Measurements from ENCODE around the gene KMT2E. TPM values are rescaled to one million over a fixed set of nuclear protein-coding genes. Genes with fewer than 3 reads are reported as not detected.
"Not testable (repeated sequence)": the region's sequence is repeated elsewhere in the genome, so short reads cannot be mapped to it uniquely, and the experiment has no call there.

Gene KMT2E
- total RNA-seq, 1 experiment from 2014 or later: 63.1 TPM

DNA sequence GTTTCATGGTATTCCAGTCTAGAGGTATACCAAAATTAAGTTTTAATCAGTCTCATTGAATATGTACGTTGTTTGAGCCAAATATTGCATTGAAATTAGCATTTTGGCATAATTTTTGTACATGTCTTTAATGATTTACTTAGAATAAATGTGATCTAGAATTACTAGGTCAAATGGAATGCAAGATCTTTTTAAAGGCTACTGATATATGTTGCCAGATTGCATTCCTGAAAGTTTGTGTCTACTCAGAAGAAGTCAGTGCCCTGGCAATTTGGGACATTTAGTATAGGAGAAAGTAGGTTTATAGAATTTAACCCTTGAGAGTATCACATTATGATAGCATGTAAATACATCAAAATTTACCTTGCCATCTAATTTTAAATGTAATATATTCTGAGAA is 32.4 kb downstream of the KMT2E start:
- Mint-ChIP-seq H3K4me1 (ENCODE audit: low read depth, unreplicated experiment) (peaks cover 40% of the 10 kb centered on the region), H3K9me3 (ENCODE audit: unreplicated experiment) (no peaks in the 10 kb centered on the region), H3K27ac (ENCODE audit: unreplicated experiment) (peak overlapping the region; percentile 23), H3K4me3 (ENCODE audit: unreplicated experiment) (no peak overlapping the region), H3K36me3 (ENCODE audit: insufficient read depth, unreplicated experiment) (peaks cover 68% of the 10 kb centered on the region), H3K27me3 (ENCODE audit: insufficient read depth, unreplicated experiment) (no peaks in the 10 kb centered on the region)
- intact Hi-C loops (cut with micrococcal nuclease; ENCODE audit: unreplicated experiment): no loop called here
- POLR2A ChIA-PET: no interaction called here
- TF ChIP-seq, protein P1, sequence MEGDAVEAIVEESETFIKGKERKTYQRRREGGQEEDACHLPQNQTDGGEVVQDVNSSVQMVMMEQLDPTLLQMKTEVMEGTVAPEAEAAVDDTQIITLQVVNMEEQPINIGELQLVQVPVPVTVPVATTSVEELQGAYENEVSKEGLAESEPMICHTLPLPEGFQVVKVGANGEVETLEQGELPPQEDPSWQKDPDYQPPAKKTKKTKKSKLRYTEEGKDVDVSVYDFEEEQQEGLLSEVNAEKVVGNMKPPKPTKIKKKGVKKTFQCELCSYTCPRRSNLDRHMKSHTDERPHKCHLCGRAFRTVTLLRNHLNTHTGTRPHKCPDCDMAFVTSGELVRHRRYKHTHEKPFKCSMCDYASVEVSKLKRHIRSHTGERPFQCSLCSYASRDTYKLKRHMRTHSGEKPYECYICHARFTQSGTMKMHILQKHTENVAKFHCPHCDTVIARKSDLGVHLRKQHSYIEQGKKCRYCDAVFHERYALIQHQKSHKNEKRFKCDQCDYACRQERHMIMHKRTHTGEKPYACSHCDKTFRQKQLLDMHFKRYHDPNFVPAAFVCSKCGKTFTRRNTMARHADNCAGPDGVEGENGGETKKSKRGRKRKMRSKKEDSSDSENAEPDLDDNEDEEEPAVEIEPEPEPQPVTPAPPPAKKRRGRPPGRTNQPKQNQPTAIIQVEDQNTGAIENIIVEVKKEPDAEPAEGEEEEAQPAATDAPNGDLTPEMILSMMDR (IDR thresholded peaks at IDR 0.05; ENCODE audit: insufficient read depth in 1 of 2, low read depth in 1 of 2, low read length in 1 of 2, severe bottlenecking in 1 of 2, unreplicated experiment in 1 of 2): no peak
- no TSS peak for BruUV-seq (replicated peaks)
- no peaks in the 10 kb centered on the region for H3K27me3 ChIP-seq (replicated peaks; ENCODE audit: control insufficient read depth, insufficient read depth, low read length)
- H3K9me3 ChIP-seq: no peaks in the 10 kb centered on the region
- no peak overlapping the region for H3K4me3 ChIP-seq (ENCODE audit: low read depth, low read length)
- H3K4me1 ChIP-seq: peaks cover 35% of the 10 kb centered on the region
- DNase-seq: no peak
- no peaks in the 10 kb centered on the region; the same call in 1 of the 2 replicates for H3K36me3 ChIP-seq (ENCODE audit: control insufficient read depth, insufficient read depth, low read length)
- CTCF ChIA-PET: no interaction called here

DNA sequence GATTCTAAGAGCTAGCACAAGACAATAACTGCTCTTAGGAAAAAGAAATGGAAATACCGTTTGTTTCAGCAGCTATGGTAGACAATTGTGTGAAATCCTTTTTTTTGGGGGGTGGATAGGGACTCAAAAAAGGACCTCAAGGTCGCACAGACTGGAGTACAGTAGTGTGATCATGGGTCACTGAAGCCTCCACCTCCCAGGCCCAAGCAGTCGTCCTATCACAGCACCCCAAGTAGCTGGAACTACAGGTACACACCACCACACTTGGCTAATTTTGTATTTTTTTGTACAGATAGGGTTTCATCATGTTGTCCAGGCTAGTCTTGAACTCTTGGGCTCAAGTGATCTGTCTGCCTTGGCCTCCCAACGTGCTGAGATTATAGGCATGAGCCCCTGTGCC is 33.9 kb downstream of the KMT2E start:
- H3K9me3 Mint-ChIP-seq (ENCODE audit: unreplicated experiment): no peaks in the 10 kb centered on the region
- CTCF ChIA-PET: no interaction called here
- peaks cover 71% of the 10 kb centered on the region for H3K36me3 Mint-ChIP-seq (ENCODE audit: insufficient read depth, unreplicated experiment)
- no peaks in the 10 kb centered on the region for H3K27me3 Mint-ChIP-seq (ENCODE audit: insufficient read depth, unreplicated experiment)
- peaks cover 47% of the 10 kb centered on the region for H3K4me1 Mint-ChIP-seq (ENCODE audit: low read depth, unreplicated experiment)
- Histone ChIP-seq H3K27me3 (replicated peaks; ENCODE audit: control insufficient read depth, insufficient read depth, low read length) (no peaks in the 10 kb centered on the region), H3K9me3 (no peaks in the 10 kb centered on the region), H3K4me1 (peaks cover 35% of the 10 kb centered on the region), H3K4me3 (ENCODE audit: low read depth, low read length) (no peak overlapping the region), H3K36me3 (ENCODE audit: control insufficient read depth, insufficient read depth, low read length) (no peaks in the 10 kb centered on the region; the same call in 1 of the 2 replicates)
- POLR2A ChIA-PET: no interaction called here
- intact Hi-C loops (cut with micrococcal nuclease; ENCODE audit: unreplicated experiment): no loop called here
- no peak overlapping the region for H3K4me3 Mint-ChIP-seq (ENCODE audit: unreplicated experiment)
- no TSS peak for BruUV-seq (replicated peaks)
- TF ChIP-seq, protein P1 (IDR thresholded peaks at IDR 0.05; ENCODE audit: insufficient read depth in 1 of 2, low read depth in 1 of 2, low read length in 1 of 2, severe bottlenecking in 1 of 2, unreplicated experiment in 1 of 2): no peak
- no peak overlapping the region for H3K27ac Mint-ChIP-seq (ENCODE audit: unreplicated experiment)
- no peak for DNase-seq

DNA sequence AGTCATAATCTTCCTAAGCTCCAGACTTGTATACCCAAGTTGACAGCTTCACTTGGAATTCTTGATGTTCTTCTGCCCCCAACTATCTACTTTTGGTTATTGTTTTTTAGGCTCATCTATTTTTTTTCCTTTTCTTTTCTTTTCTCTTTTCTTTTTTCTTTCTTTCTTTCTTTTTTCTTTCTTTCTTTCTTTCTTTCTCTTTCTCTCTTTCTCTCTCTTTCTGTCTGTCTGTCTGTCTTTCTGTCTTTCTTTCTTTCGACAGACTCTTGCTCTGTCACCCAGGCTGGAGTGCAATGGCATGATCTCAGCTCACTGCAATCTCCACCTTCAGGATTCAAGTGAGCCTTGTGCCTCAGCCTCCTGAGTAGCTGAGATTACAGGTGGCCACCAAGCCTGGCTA is 36.5 kb downstream of the KMT2E start:
- ChIA-PET POLR2A (no interaction called here), CTCF (no interaction called here)
- Histone ChIP-seq H3K4me3 (ENCODE audit: low read depth, low read length) (no peak overlapping the region), H3K36me3 (ENCODE audit: control insufficient read depth, insufficient read depth, low read length) (no peaks in the 10 kb centered on the region; the same call in 1 of the 2 replicates), H3K4me1 (peaks cover 18% of the 10 kb centered on the region), H3K27me3 (replicated peaks; ENCODE audit: control insufficient read depth, insufficient read depth, low read length) (no peaks in the 10 kb centered on the region), H3K9me3 (no peaks in the 10 kb centered on the region)
- Mint-ChIP-seq H3K27me3 (ENCODE audit: insufficient read depth, unreplicated experiment) (no peaks in the 10 kb centered on the region), H3K36me3 (ENCODE audit: insufficient read depth, unreplicated experiment) (peaks cover 68% of the 10 kb centered on the region), H3K4me1 (ENCODE audit: low read depth, unreplicated experiment) (peaks cover 35% of the 10 kb centered on the region), H3K9me3 (ENCODE audit: unreplicated experiment) (no peaks in the 10 kb centered on the region), H3K27ac (ENCODE audit: unreplicated experiment) (peak overlapping the region; percentile 23), H3K4me3 (ENCODE audit: unreplicated experiment) (no peak overlapping the region)
- BruUV-seq (replicated peaks): no TSS peak
- TF ChIP-seq, protein P1 (IDR thresholded peaks at IDR 0.05; ENCODE audit: insufficient read depth in 1 of 2, low read depth in 1 of 2, low read length in 1 of 2, severe bottlenecking in 1 of 2, unreplicated experiment in 1 of 2): no peak
- intact Hi-C loops (cut with micrococcal nuclease; ENCODE audit: unreplicated experiment): no loop called here
- no peak for DNase-seq

DNA sequence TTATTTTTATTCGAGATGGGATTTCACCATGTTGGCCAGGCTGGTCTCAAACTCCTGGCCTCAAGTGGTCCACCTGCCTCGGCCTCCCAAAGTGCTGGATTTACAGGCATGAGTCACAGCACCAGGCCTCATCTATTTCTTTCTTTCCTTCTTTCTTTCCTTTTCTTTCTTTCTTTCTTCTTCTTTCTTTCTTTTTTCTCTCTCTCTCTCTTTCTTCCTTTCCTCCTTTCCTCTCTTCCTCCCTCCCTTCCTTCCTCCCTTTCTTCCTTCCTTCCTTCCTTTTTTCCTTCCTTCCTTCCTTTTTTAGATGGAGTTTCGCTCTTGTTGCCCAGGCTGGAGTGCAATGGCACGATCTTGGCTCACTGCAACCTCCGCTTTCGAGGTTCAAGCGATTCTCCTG is 36.9 kb downstream of the KMT2E start:
- H3K36me3 ChIP-seq (ENCODE audit: control insufficient read depth, insufficient read depth, low read length); DNase-seq; H3K4me3 Mint-ChIP-seq (ENCODE audit: unreplicated experiment); H3K9me3 ChIP-seq; H3K9me3 Mint-ChIP-seq (ENCODE audit: unreplicated experiment); BruUV-seq (replicated peaks); H3K27me3 Mint-ChIP-seq (ENCODE audit: insufficient read depth, unreplicated experiment); H3K27me3 ChIP-seq (replicated peaks; ENCODE audit: control insufficient read depth, insufficient read depth, low read length); POLR2A ChIA-PET; H3K4me3 ChIP-seq (ENCODE audit: low read depth, low read length); CTCF ChIA-PET; intact Hi-C loops (cut with micrococcal nuclease; ENCODE audit: unreplicated experiment): not testable (repeated sequence)
- Mint-ChIP-seq H3K4me1 (ENCODE audit: low read depth, unreplicated experiment) (peaks cover 30% of the 10 kb centered on the region), H3K27ac (ENCODE audit: unreplicated experiment) (peak overlapping the region; percentile 23), H3K36me3 (ENCODE audit: insufficient read depth, unreplicated experiment) (peaks cover 64% of the 10 kb centered on the region)
- peaks cover 14% of the 10 kb centered on the region for H3K4me1 ChIP-seq

Measured in Caco-2 (cell line).